B cell (primary cell): ENCODE measurements around the gene TRIOBP.

ENCODE experiments used
- EZH2 ChIP-seq: IDR thresholded peaks from 2 replicates; pipeline ENCODE4 v1.6.1; 2012; ENCODE audit warnings: borderline replicate concordance, low read depth, mild to moderate bottlenecking, moderate library complexity, low read length; ENCODE audit not compliant: insufficient read depth, poor library complexity, severe bottlenecking
- TF ChIP-seq, protein P1 (sequence below): fragments of 200-600 bp; IDR thresholded peaks from one replicate; pipeline ENCODE4 v1.8.0; 2022; ENCODE audit warnings: antibody characterized with exemption, mild to moderate bottlenecking

DNA sequence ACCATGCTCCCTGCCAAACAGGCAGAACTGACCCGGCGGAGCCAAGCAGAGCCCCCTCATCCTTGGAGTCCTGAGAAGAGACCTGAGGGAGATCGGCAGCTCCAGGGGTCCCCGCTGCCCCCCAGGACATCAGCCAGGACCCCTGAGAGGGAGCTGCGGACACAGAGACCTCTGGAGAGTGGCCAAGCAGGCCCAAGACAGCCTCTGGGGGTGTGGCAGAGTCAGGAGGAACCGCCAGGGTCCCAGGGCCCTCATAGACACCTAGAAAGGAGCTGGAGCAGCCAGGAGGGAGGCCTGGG lies 37.5 kb downstream of the TRIOBP start:
- TF ChIP-seq, protein P1, sequence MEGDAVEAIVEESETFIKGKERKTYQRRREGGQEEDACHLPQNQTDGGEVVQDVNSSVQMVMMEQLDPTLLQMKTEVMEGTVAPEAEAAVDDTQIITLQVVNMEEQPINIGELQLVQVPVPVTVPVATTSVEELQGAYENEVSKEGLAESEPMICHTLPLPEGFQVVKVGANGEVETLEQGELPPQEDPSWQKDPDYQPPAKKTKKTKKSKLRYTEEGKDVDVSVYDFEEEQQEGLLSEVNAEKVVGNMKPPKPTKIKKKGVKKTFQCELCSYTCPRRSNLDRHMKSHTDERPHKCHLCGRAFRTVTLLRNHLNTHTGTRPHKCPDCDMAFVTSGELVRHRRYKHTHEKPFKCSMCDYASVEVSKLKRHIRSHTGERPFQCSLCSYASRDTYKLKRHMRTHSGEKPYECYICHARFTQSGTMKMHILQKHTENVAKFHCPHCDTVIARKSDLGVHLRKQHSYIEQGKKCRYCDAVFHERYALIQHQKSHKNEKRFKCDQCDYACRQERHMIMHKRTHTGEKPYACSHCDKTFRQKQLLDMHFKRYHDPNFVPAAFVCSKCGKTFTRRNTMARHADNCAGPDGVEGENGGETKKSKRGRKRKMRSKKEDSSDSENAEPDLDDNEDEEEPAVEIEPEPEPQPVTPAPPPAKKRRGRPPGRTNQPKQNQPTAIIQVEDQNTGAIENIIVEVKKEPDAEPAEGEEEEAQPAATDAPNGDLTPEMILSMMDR, result no peak
- TF ChIP-seq EZH2, result no peak
